NCI-H1417 treated with DMSO at 0.1 percent for 48 hours (cell line): Measurements from ENCODE around the gene FOXP1.
A peak's percentile ranks its signal among the peaks of the same experiment; 100 is the strongest.

Experiments
- DNase-seq: peaks from one replicate; lab custom pipeline; 2025; lab: John Stamatoyannopoulos, UW

The FOXP1 gene

DNA sequence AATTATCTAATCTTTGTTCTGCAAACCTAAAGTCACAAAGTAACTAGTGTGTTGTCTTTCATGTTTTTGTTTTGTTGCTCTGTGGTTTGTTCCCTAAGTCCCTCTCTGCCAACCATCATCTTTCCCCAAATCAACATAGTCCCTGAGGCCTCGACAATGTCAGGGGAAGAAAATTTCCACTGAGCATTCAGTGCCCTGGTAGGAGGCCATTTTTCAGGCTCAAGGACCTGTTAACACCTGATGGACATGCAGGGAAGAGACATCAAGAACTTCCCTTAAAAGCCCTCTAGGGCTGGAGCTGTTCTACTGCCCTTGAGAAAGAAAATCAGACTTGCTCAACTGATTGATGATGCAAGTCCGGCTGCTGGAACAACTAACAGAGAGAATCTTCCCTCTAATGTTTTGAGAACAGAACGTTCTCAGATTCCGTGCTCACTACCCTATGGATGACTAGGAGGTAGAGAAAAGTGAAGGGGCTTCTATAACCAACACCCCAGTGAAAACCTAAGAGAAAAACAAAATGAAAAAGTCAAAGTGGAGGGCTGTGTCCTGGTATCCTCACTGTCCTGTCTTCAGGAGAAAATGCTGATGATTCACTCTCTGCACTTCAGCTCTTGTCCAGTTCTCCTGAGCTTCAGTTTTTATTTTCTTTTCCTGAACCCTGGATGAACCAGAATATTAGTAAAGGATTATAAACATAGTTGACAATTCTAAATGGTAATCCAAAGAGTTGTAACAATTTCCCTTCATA, 373.1 kb downstream of the FOXP1 start:
- no peak for DNase-seq

DNA sequence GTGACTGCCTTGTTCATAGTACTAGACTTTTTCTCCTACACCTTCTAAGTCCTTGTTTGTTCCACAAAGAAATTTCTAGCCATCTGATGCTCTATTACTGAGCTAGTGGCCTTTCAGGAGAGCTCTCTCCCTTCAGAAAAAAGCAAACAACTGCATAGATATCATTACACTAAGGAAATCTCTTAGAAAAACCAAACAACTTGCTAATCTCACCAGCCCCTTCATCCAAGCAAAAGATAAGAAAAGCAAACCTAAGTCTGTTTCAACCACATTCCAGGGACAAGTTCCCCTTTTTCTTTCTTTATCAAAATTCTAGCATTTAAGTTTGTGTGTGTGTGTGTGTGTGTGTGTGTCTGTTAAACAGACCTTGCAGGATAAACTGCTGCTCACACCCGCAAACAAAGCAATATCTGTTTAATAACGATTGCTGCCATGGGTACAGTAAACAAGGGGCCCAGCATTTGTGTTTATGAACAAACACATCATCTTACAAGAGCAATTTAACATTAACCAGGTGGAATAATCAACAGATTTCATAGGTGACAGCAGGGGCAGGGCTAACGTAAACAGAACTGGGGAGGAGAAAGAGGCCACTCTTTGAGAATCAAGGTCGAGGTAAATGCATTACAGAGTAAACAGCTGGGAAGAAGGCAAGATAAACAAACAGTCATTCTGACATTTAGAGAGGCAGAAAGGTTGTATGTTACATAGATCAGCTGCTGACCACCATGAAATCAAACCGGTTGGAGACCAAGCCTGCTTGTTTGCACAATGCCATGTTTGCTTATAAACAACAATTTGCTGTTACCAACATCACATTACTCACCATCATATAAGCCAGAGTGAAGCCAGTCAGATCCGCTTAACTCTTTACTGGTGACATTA, 375.1 kb downstream of the FOXP1 start:
- peak; percentile 76 for DNase-seq

DNA sequence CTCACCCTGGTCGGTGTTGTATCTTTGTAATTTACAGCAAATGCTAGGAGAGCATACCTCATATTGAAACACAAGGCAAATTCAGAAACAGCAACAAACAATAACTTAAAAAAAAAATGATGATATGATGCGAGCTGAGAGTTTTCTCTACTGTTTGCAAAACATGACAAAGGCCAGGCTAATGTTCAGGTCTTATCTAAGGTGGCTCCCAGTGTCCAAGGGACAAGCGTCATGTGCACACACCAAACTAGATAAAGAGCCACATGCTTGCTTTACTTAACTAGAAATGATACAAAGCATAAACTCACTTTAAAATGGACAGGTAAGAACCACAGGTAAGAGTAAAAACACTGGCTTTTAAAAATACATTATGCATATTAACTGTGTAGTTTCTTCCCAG, 375.9 kb downstream of the FOXP1 start:
- no peak for DNase-seq

DNA sequence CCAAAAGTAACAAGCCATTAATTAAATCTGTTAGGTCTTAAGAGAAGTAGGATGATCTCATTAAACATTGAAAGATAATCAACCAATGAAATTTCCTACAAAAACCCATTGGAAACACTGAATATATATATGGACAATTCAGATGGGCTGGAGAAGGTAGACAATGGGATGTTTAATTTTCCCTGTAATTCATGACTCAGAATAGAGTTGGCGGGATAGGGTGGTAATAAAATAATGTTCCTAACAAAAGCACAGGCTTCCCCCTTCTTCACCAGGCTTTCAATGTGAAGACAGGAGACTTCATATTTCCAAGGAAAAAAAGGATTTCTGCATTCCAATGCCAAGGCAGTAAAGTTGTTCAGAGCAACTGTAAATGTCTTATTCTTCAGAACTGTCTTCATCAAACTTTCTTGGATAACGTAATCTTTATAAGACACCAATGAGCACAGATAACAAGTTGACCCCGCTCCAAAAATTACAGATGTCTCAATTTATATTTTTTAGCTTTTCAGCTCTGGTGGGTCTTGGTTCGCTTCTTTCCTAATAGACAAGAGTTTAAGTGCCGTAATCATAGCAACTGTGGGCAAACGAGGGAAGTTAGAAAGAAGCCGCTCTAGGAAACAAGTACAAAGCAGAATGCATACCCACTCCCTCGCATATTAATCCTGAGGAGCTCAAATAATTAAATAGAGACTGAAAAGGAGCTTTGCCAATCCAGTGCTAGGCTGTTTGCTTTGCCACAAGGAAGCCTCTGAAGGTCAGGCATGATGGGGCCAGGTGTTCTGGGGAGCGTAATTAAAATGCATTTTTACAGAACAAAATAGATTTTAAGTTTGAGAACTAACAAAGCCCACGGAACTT, 377.0 kb downstream of the FOXP1 start:
- no peak for DNase-seq

DNA sequence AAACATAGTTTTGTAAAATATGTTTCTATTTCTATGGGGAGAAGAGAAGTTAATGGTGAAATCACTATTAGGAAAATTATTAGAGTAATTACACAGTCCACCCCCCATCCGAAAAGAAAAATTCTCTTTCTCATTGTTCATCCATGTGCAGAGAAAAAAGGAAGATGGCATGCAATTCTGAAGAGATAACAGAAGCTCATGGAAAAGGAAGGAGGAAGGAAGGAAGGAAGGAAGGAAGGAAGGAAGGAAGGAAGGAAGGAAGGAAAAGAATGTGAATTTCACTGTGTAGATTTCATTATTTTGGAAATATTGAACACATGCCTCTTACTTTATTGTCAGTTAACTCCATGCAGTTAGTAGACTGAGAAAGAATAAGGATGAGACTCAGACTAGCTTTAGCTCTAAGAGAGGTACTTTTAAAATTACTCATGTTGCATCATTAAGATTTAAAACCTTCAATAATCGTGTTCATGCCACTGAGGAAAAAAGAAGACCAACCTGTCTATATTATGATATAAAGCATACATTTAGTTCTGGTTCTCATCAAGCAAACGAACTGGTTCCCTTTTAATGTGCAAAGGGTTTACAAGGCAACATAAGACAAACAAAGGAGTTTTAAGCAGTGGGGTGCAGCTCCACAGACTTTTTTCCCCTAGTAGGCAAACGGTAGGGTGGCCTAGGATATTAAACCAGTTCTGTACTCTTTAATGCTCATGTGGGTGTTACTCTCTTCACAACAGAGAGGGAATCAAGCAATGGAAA, 379.6 kb downstream of the FOXP1 start:
- no peak for DNase-seq

DNA sequence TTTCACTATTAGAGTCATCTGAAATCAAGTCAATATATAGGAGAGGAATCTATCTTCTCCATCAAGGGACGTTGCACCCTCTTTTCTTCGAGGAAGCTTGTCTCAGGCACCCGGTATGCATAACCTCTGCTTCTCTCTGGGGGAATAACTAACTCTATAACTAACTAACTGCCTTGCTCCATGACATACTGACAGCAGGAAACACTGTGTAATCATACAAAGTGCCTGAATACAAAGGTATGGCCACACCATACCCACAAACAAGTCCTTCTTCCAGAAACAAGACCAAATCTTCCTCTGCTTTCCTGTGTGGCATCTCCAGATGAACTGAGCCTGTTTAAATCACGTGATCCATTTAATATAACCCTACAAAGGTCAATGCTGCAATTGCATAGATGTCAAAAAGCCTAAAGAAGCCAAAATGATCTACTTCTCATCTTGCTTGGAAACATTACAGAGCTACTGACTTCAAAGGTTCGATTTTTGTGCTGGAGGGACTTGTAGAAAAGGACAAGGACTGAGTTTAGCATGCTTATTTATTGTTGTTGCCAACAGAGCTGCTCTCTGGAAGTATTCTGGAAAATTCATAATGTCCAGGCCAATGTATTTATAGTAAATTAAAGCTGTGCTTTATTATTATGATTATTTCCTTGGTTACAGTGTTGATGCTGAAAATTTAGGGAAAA, 380.5 kb downstream of the FOXP1 start:
- no peak for DNase-seq

DNA sequence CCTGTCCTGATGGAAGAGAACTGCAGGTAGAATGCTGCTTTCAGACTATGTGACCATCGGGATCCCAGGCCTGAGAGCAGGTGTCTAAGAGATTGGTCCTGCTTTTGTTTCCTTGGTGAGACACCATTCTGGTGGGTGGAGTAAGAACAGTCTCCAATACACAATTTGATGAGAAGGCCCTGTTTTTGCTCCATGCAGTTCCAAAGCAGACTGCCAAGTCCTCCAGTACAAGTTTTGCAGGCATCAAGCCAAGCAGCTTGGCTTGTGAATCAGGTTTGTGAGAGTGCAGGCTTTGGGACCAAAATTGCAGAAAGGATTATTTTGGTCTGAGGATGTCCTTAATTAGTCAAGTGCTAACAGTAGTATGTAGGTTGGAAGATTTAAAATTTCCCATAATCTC, 381.6 kb downstream of the FOXP1 start:
- no peak for DNase-seq

DNA sequence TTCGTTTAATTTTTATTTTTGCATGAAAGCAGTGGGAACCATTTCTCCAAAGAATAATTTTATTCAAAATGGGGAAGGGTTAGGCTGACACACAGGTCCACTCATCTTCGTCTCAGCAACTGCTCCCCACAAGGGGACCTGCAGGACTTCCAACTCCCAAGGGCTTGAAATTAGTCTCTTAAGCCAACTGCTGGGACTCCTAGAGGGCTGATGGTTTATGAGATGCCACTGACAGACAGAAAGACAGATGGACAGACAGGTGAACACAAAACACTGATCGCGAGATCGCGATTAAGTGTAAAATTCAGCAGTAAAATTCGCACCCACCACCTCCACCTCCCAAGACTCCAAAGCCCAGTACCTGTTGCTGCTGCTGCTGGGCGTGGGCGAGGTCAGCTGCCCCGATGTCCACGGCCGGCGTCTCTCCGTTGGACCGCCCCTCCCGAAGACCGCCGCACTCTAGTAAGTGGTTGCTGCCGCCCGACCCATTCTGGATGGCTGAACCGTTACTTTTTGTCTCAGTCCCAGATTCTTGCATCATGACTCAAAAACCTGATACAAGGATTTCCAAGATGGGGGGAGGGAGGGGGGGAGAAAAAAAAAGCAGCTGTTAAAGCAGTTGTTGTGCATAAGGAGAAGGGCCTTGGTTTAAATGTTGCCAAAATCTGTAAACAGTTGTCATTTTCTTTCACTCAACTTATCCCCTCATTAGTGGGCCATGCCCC, 385.5 kb downstream of the FOXP1 start:
- no peak for DNase-seq

DNA sequence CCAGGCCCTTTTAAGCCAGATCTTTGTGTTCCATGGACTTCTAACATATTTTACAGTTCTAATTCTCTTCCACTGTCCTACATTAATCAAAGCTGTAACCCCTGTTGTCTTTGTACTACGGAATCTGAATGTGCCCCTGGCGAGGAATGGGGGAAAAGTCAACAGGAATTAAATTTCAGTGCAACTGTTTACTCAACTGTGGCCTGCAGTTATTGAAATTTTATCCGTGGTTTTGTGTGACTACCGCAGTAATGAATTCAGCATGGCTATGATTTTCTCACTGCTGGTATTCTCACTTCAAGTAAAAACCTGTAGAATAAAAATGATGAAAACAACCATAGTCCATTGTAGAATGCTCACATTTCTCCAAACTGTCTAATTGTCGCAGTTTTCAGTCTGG, 388.0 kb downstream of the FOXP1 start:
- peak; percentile 28 for DNase-seq

DNA sequence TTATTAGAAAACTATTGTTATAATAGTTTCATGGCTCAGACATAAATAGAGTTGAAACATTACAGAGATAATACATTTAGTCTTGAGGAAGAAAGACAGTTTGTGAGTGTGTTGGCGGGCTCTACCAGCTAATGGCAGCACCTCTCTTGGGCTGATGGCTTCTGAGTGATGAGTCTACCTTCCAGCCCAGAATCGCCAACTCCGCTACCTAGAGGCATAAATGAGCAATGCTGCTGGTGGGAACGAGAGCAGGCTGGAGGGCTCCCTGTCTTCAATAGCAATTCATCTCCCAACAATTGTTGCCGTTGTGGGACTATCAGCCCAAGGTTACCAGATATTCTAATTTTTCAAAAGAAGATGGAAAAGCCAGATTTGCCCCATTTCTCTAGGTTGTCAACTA, 388.7 kb downstream of the FOXP1 start:
- no peak for DNase-seq

DNA sequence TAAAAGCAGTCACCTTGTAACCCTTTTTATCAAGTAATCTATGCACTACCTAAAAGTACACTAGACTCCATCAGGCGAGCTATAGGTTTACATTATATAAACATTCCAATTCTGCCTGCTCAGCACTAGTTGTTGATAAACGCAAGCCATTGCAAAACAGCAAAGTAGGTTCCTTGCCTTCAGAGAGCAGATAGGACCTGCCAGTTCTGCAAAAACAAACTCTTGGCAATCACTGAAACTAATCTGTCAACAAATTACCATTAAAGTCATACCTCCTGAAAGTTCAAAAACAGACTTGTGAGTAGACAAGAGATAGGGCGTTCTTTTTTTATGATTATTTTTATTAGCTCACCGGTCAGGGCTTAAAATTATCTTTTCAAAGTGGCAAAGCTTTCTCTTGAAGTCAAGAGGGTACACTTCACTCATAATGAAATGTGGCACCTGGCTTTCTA, 392.5 kb downstream of the FOXP1 start:
- DNase-seq = no peak

DNA sequence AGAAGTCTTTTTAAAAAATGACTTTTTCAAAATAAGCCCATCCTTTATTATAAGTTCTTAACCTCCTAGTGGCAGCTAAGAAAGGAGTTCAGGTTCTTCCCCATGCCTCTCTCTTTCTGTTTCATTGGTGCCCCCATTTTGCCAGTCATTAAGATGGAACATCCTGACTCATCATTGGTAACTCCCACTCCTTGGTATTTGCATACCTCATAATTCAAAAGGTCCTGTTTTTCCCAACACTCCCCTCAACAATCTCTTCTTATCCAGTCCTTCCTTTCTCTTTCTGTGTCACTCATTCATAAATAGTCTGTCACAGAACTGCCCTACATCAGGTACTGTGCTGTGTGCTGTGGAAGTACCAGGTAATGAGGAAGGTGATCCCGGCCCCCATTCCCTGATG, 394.0 kb downstream of the FOXP1 start:
- DNase-seq = no peak

DNA sequence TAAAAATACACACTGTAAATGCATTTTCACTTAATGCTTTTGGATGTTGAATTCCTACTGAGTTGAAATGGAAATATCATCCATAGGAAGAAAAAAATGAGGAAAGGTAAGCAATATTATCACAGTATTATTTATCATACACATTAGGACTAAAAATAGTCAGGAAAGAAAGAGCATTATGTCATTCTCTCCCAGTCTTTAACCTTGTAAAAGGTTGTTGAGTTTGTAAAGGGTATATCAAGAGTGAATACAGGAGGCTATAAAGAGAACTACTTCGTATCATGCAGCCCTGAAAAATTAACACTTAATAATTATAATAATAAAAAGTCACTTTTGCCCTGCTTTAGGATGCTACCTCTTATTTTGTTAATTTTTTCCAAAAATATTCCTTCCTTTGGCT, 395.8 kb downstream of the FOXP1 start:
- DNase-seq = no peak

DNA sequence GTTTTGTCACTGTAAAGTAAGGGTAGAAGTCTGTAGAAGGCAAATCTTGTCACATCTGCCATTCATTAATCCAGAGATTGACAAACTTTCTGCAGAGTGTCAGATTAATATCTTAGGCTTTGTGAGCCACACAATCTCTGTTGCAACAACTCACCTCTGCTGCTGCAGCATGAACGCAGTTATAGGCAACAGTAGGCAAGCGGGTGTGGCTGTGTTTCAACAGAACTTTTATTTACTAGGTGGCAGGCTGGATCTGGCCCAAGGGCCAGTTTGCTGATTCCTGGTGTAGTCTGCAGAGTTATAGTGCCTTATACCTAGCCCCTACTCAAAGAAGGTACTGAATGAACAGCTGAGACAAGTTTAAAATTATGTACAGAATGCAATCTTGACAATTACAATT, 396.7 kb downstream of the FOXP1 start:
- no peak for DNase-seq

DNA sequence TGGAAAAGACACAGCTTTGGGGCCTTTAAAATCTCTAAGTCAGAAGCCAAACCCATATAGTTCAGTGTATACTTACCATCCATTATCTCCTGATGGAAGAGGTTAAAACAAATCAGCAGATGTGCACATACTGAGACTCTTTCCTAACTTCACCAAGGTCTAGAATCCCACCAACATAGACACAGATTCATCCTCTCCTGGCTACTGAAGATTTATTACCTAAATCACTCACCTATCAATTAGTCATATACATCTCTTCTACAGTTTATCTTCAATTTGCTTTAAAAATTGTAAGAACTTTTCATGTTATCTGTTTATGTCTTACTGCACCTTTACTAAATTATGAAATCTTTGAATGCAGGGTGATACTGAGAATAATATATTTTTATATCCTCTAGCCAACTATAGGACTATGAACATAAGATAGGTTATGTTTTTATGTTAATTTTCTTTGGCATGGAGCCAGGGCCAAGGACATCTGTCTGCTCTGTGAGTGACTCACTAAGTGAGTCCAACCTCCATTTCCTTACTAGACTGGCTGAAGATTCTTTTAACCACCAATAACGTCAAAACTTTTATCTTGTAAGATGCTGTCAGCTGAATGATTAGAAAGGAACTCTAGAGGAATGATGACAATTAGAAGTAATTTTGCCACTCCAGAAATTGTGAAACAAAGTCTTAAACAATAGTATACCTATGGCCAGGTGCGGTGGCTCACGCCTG, 397.6 kb downstream of the FOXP1 start:
- no peak for DNase-seq

DNA sequence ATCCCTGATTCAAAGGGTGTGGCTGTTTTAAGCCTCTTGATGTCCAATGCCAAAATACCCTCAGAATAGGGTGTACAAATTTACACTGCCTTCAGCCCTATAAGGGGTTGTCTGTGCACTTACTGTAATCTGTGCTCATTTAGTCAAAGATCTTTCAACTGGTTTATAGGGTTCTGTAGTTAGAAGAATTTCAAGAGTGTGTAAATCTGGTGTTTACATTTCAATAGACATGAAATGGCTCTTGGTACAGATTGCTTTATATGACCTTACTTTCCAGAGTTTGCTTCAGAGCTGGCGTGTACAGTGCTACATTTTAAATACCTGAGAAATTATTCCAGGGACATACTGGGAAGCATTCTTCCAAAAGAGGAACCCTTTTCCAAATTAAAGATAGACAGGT, 399.3 kb downstream of the FOXP1 start:
- DNase-seq = no peak

DNA sequence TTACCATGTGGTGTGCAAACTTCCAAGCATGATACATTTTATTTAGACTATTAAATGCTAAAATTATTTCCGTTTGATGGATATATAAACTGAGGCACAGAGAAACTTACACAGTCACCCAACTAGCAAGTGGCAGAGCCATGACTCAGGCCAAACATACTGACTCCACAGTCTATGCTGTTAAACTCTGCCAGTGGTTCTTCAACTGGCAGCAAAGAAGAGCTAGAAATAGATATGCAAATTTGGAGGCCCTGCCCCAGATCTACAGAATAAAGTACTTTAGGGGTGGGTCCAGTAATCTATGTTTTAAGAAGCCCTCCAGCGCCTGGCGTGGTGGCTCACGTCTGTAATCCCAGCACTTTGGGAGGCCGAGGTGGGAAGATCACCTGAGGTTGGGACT, 400.0 kb downstream of the FOXP1 start:
- DNase-seq = no peak

DNA sequence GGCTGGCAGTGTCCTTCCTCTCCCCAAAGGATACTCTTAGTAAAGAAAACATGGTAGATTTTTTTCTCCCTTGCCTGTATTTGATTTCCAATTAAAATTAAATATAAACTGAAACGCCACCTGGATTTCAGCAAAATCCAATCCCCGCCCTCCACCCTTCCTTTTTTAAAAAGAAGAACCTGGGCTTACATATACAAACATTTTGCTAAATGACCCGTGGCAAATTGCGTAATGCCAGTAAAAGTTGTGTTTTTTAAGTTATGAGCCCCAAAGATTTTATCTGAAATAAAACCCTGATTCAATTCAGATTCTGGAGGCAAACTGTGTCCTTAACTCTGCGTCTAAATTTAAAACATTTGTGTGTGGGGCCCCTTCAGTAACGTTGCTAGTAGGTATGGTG, 403.0 kb downstream of the FOXP1 start:
- no peak for DNase-seq

DNA sequence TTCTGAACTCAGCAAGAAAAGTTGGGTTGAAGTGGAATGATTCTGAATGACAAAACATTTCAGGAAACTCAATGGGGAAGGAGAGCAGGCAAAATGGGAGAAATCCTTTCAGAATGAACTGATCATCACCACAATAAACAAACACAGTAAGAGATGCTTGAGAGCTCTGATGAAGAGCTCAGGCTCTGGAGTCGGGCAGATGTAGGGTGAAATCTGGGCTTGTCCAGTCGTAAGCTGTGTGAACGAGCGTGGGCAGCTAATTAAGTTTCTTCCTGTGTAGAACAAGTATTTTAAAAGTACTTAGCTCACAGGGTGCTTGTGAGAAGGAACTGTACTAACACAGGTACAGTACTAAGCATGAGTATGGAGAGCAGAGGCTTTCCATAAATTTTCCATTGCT, 406.2 kb downstream of the FOXP1 start:
- DNase-seq = no peak

DNA sequence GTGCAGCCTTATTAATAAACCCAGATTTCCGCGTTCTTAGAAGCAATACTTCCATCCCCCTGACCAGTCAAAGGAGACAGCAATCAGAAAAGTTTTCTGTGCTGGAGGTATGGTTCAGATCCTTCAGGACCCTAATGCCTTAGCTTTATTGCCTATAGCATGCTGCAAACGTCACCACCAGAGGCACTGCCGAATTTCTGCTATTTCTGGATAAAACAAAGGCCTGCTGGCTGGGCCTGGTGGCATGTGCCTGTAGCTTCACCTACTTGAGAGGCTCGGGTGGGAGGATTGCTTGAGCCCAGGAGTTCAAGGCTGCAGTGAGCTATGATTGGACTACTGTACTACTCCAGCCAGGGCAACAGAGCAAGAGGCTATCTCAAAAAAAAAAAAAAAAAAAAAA, 407.2 kb downstream of the FOXP1 start:
- DNase-seq = no peak
